GM12873 (cell line): ENCODE measurements around the gene TTC6.

ENCODE experiments used
- TF ChIP-seq, protein P1 (sequence below): IDR thresholded peaks from 2 replicates; pipeline ENCODE4 v1.5.1; 2012; ENCODE audit warnings: low read depth, mild to moderate bottlenecking, moderate library complexity, low read length, control low read depth; ENCODE audit not compliant: insufficient read depth; ENCODE audit errors: missing control alignments

The TTC6 gene

DNA sequence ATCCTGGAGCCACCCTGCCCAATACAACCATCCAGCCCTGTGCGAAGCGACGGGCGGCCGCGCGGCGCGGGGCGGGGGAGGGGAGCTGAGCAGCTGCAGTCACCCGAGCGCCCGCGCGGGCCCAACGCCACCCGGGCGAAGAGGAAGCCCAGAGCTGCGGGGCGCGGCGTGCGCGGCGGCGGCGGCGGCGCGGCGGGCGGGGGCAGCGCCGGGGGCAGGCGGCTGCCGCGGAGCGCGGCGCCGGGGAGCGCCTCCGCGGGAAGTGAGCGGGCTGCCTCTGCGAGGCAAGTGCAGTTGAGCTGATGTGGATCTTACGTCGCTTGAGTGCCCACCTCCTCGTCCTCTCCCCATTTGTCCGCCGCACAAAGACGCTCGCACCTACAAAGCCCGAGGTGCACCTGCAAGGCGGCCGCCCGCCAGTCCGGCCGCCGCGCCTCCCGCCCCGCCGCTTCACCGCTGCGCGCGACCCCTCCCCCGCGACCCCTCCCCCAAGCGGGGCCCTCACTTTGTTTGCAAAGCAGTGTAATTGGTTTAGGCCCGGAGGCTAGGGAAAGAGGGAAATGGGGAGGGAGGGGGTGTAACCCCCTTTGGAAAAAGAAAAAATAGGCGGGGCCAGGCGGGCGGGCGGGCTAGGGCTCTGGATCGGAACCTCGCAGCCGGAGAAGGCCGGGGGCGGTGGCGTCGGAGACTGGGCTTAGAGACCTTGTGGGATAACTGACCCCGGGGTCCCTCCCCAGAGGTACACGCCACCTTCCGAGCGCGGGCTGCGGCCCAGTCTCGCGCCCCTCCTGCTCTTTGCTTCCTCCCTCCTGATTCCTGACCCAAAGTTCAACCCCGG is at the start of gene TTC6, which contains the start of gene FOXA1:
Gene TTC6, plus strand, starts transcription at position 659 of the 838 bp plus-strand sequence. CDS start 26,436 bp downstream, outside the sequence.
Gene FOXA1, minus strand, starts transcription at position 279 of the 838 bp plus-strand sequence. Its CDS starts 277 bp downstream, at position 2.
- TF ChIP-seq, protein P1, sequence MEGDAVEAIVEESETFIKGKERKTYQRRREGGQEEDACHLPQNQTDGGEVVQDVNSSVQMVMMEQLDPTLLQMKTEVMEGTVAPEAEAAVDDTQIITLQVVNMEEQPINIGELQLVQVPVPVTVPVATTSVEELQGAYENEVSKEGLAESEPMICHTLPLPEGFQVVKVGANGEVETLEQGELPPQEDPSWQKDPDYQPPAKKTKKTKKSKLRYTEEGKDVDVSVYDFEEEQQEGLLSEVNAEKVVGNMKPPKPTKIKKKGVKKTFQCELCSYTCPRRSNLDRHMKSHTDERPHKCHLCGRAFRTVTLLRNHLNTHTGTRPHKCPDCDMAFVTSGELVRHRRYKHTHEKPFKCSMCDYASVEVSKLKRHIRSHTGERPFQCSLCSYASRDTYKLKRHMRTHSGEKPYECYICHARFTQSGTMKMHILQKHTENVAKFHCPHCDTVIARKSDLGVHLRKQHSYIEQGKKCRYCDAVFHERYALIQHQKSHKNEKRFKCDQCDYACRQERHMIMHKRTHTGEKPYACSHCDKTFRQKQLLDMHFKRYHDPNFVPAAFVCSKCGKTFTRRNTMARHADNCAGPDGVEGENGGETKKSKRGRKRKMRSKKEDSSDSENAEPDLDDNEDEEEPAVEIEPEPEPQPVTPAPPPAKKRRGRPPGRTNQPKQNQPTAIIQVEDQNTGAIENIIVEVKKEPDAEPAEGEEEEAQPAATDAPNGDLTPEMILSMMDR: no peak

DNA sequence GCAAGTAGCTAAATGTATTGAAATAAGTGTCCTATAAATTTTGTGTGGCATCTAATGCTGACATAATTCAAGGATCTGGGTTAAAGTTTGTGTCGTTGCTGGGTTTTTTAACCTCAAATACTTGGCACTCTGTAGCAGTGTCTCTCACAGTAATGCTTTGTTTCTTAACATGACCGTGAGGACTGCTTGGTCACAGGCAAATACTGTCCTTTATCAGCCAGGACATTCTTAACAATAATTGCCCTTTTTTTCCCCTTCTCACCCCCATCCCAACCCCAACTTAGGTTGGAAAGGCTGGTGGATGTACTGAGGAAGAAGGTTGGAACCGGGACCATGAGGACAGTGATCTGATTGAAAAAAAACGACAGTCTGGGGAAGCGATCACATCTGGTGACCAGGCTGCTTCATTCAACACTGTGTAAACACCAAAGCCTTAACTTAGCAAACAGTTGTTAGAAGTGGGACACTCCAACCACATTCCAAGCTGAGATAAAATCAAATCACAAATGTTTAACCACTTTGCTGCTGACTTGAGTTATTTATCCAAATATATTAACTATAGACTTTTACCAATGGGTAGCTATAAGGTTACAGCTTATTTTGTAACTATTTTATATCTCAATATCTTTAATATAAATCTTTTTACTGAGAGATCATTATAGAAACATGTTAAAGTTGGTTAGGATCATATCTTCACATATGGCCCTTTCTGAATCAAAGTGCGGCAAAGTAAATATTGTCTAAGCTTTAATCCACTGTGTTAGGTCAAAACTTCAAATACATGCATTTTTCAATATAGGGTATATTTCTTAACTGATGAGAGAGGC is 48.6 kb upstream of the TTC6 start:
- TF ChIP-seq, protein P1: no peak

- TF ChIP-seq, protein P1: no peak
These were observed 44.9 kb upstream of the TTC6 start for GRCh38 chr14:37550511-37550910.

GRCh38 chr14:37551119-37551518 is 44.3 kb upstream of the TTC6 start:
- TF ChIP-seq, protein P1: no peak

GRCh38 chr14:37553935-37554550 is 41.4 kb upstream of the TTC6 start:
- TF ChIP-seq, protein P1: no peak

- TF ChIP-seq, protein P1: no peak
These were observed 36.7 kb upstream of the TTC6 start for GRCh38 chr14:37558740-37559139.
